Astrocyte of the spinal cord (primary cell): ENCODE data around the gene PRSS38.

Source experiments
- DNase-seq: peaks from one replicate; pipeline ENCODE4 v3.0.0; 2011; ENCODE audit warnings: low read depth, low spot score
- H3K4me3 ChIP-seq: 2 replicates; pipeline ENCODE4 v1.5.1; 2011; ENCODE audit warnings: low read depth, mild to moderate bottlenecking, low read length, moderate library complexity
- CTCF ChIP-seq: IDR thresholded peaks from 2 replicates; pipeline ENCODE4 v1.5.1; 2012; ENCODE audit warnings: low read depth, mild to moderate bottlenecking, low read length, inconsistent platforms
- in situ Hi-C: cut with HindIII; loops from 2 replicates; pipeline ENCODE4 v1.10.0; 2017; ENCODE audit warnings: low sequenced_read_pairs

PRSS38 gene

GRCh38 chr1:227797625-227798024 lies 17.9 kb upstream of the PRSS38 start:
- TF ChIP-seq CTCF, result no peak
- H3K4me3 ChIP-seq, result no peak overlapping the region
- no peak for DNase-seq
- in situ Hi-C loops, result no loop called here

- no peak for DNase-seq
- no peak overlapping the region for H3K4me3 ChIP-seq
- in situ Hi-C loops, result no loop called here
- TF ChIP-seq CTCF, result no peak
Measured at GRCh38 chr1:227798078-227798802, 17.2 kb upstream of the PRSS38 start.

- in situ Hi-C loops, result no loop called here
- no peak for DNase-seq
- H3K4me3 ChIP-seq, result no peak overlapping the region
- TF ChIP-seq CTCF, result no peak
Measured at GRCh38 chr1:227799756-227800155, 15.7 kb upstream of the PRSS38 start.

- TF ChIP-seq CTCF, result no peak
- H3K4me3 ChIP-seq, result no peak overlapping the region
- no peak for DNase-seq
- in situ Hi-C loops, result no loop called here
Measured at GRCh38 chr1:227803933-227804332, 11.5 kb upstream of the PRSS38 start.

GRCh38 chr1:227805606-227806197 lies 9.8 kb upstream of the PRSS38 start:
- peak; percentile 8 for TF ChIP-seq CTCF
- no peak overlapping the region for H3K4me3 ChIP-seq
- peak; percentile 97 for DNase-seq
- in situ Hi-C loops, result no loop called here

GRCh38 chr1:227808566-227808965 lies 6.9 kb upstream of the PRSS38 start:
- in situ Hi-C loops, result no loop called here
- TF ChIP-seq CTCF, result no peak
- peak; percentile 14 for DNase-seq
- H3K4me3 ChIP-seq, result no peak overlapping the region
